Coronary artery (tissue), 2 donors: ENCODE data around the gene SNCA.

Source experiments
- DNase-seq: peaks from one replicate; pipeline ENCODE4 v3.0.0-alpha.2; 2017; ENCODE audit warnings: low spot score
- H3K27ac ChIP-seq, 2 donors: fragments of 200-600 bp; sonication (generic); one replicate each; pipeline ENCODE4 v1.5.1; 2016 to 2019
- H3K4me3 ChIP-seq: fragments of 200-600 bp; sonication (generic); 2 replicates; pipeline ENCODE4 v1.5.1; 2016; ENCODE audit warnings: mild to moderate bottlenecking, moderate library complexity
- CTCF ChIP-seq: fragments of 200-600 bp; sonication (generic); IDR thresholded peaks from one replicate; pipeline ENCODE4 v1.5.1; 2019; ENCODE audit warnings: antibody characterized with exemption

The SNCA gene

GRCh38 chr4:89716893-89717292 is 120.1 kb downstream of the SNCA start:
- DNase-seq: no peak
- no peak overlapping the region for H3K27ac ChIP-seq

GRCh38 chr4:89715631-89716030 is 121.3 kb downstream of the SNCA start:
- TF ChIP-seq CTCF: no peak
- H3K4me3 ChIP-seq: no peak overlapping the region
- DNase-seq: no peak
- no peak overlapping the region for H3K27ac ChIP-seq

More at GRCh38 chr4:89716893-89717292, 120.1 kb downstream of the SNCA start:
- no peak for TF ChIP-seq CTCF
- no peak overlapping the region for H3K4me3 ChIP-seq

- no peak overlapping the region for H3K4me3 ChIP-seq
- no peak overlapping the region for H3K27ac ChIP-seq
- DNase-seq: no peak
- no peak for TF ChIP-seq CTCF
Measured at GRCh38 chr4:89712827-89713226, 124.1 kb downstream of the SNCA start.

GRCh38 chr4:89712141-89712540 is 124.8 kb downstream of the SNCA start:
- H3K4me3 ChIP-seq: no peak overlapping the region
- no peak for TF ChIP-seq CTCF
- DNase-seq: no peak
- no peak overlapping the region for H3K27ac ChIP-seq

GRCh38 chr4:89708903-89709421 is 128.0 kb downstream of the SNCA start:
- Histone ChIP-seq H3K27ac (no peak overlapping the region), H3K4me3 (no peak overlapping the region)
- DNase-seq: no peak
- TF ChIP-seq CTCF: no peak

- no peak overlapping the region for H3K27ac ChIP-seq
- no peak overlapping the region for H3K4me3 ChIP-seq
- DNase-seq: no peak
- no peak for TF ChIP-seq CTCF
Measured at GRCh38 chr4:89707467-89707866, 129.5 kb downstream of the SNCA start.

- TF ChIP-seq CTCF: no peak
- no peak for DNase-seq
Measured at GRCh38 chr4:89704651-89705395, 132.1 kb downstream of the SNCA start.

More at GRCh38 chr4:89704651-89705395, 132.1 kb downstream of the SNCA start:
- H3K27ac ChIP-seq: no peak overlapping the region
- H3K4me3 ChIP-seq: no peak overlapping the region
